ENCODE data around the gene MCF2. TPM values are rescaled to one million over a fixed set of nuclear protein-coding genes. Genes with fewer than 3 reads are reported as not detected.
A peak's percentile ranks its signal among the peaks of the same experiment; 100 is the strongest.

MCF2 gene
- total and polyA plus RNA-seq, 2 donors from 2014 or later: 0.85 to 2.2 TPM

GRCh38 chrX:139702658-139703057 lies 5.3 kb downstream of the MCF2 start:
- Histone ChIP-seq H3K4me3 (ENCODE audit: low read length in 3 of 3) (no peak overlapping the region), H3K4me1 (ENCODE audit: control insufficient read depth in 2 of 3, insufficient read depth in 2 of 3, low read depth in 1 of 3, low read length in 3 of 3) (no peaks in the 10 kb centered on the region), H3K27me3 (ENCODE audit: control insufficient read depth, insufficient read depth, low read length) (no peaks in the 10 kb centered on the region), H3K36me3 (ENCODE audit: control insufficient read depth in 2 of 3, insufficient read depth in 3 of 3, low read length in 3 of 3) (no peaks in the 10 kb centered on the region), H3K9ac (ENCODE audit: low read length in 3 of 3) (no peak overlapping the region), H3K9me3 (ENCODE audit: control insufficient read depth in 2 of 3, insufficient read depth in 1 of 3, low read length in 3 of 3) (no peaks in the 10 kb centered on the region), H3K27ac (ENCODE audit: low read depth in 2 of 2, low read length in 2 of 2) (no peak overlapping the region)
- FAIRE-seq (no peak), DNase-seq (no peak)
- intact Hi-C loops (cut with DNase I): no loop called here
- TF ChIP-seq CTCF (IDR thresholded peaks at IDR 0.05; ENCODE audit: borderline replicate concordance, extremely low read depth, insufficient read depth): no peak

- Histone ChIP-seq H3K27me3 (ENCODE audit: control insufficient read depth, insufficient read depth, low read length) (peaks cover 3% of the 10 kb centered on the region), H3K27ac (ENCODE audit: low read depth in 2 of 2, low read length in 2 of 2) (no peak overlapping the region), H3K9me3 (ENCODE audit: control insufficient read depth in 2 of 3, insufficient read depth in 1 of 3, low read length in 3 of 3) (no peaks in the 10 kb centered on the region), H3K36me3 (ENCODE audit: control insufficient read depth in 2 of 3, insufficient read depth in 3 of 3, low read length in 3 of 3) (no peaks in the 10 kb centered on the region), H3K4me3 (ENCODE audit: low read length in 3 of 3) (peak overlapping the region in 2 of 3 donors; percentile 48 to 52), H3K9ac (ENCODE audit: low read length in 3 of 3) (no peak overlapping the region), H3K4me1 (ENCODE audit: control insufficient read depth in 2 of 3, insufficient read depth in 2 of 3, low read depth in 1 of 3, low read length in 3 of 3) (no peaks in the 10 kb centered on the region)
- TF ChIP-seq CTCF (IDR thresholded peaks at IDR 0.05; ENCODE audit: borderline replicate concordance, extremely low read depth, insufficient read depth): no peak
- no peak for FAIRE-seq
- intact Hi-C loops (cut with DNase I): no loop called here
- no peak for DNase-seq
Measured at GRCh38 chrX:139692908-139693307, 15.1 kb downstream of the MCF2 start.

- no peaks in the 10 kb centered on the region for H3K9me3 ChIP-seq (ENCODE audit: control insufficient read depth in 2 of 3, insufficient read depth in 1 of 3, low read length in 3 of 3)
- DNase-seq: peak in 2 of 5 donors; percentile 10 to 12
- no peaks in the 10 kb centered on the region for H3K4me1 ChIP-seq (ENCODE audit: control insufficient read depth in 2 of 3, insufficient read depth in 2 of 3, low read depth in 1 of 3, low read length in 3 of 3)
- H3K9ac ChIP-seq (ENCODE audit: low read length in 3 of 3): no peak overlapping the region
- no peak for FAIRE-seq
- H3K27me3 ChIP-seq (ENCODE audit: control insufficient read depth, insufficient read depth, low read length): peaks cover 3% of the 10 kb centered on the region
- H3K27ac ChIP-seq (ENCODE audit: low read depth in 2 of 2, low read length in 2 of 2): no peak overlapping the region
- H3K36me3 ChIP-seq (ENCODE audit: control insufficient read depth in 2 of 3, insufficient read depth in 3 of 3, low read length in 3 of 3): no peaks in the 10 kb centered on the region
- intact Hi-C loops (cut with DNase I): no loop called here
- no peak for TF ChIP-seq CTCF (IDR thresholded peaks at IDR 0.05; ENCODE audit: borderline replicate concordance, extremely low read depth, insufficient read depth)
- peak overlapping the region in 2 of 3 donors; percentile 48 to 52 for H3K4me3 ChIP-seq (ENCODE audit: low read length in 3 of 3)
Measured at GRCh38 chrX:139692506-139692849, 15.5 kb downstream of the MCF2 start.

GRCh38 chrX:139691843-139692505 lies 16.0 kb downstream of the MCF2 start:
- H3K4me1 ChIP-seq (ENCODE audit: control insufficient read depth in 2 of 3, insufficient read depth in 2 of 3, low read depth in 1 of 3, low read length in 3 of 3): no peaks in the 10 kb centered on the region
- TF ChIP-seq CTCF (IDR thresholded peaks at IDR 0.05; ENCODE audit: borderline replicate concordance, extremely low read depth, insufficient read depth): no peak
- peak in 4 of 5 donors; percentile 10 to 69 (median 22) for DNase-seq
- intact Hi-C loops (cut with DNase I): no loop called here
- peak overlapping the region; percentile 30 to 55 (median 52) for H3K4me3 ChIP-seq (ENCODE audit: low read length in 3 of 3)
- H3K9ac ChIP-seq (ENCODE audit: low read length in 3 of 3): no peak overlapping the region
- no peaks in the 10 kb centered on the region for H3K36me3 ChIP-seq (ENCODE audit: control insufficient read depth in 2 of 3, insufficient read depth in 3 of 3, low read length in 3 of 3)
- H3K27ac ChIP-seq (ENCODE audit: low read depth in 2 of 2, low read length in 2 of 2): no peak overlapping the region
- H3K9me3 ChIP-seq (ENCODE audit: control insufficient read depth in 2 of 3, insufficient read depth in 1 of 3, low read length in 3 of 3): no peaks in the 10 kb centered on the region
- no peak for FAIRE-seq
- peaks cover 3% of the 10 kb centered on the region for H3K27me3 ChIP-seq (ENCODE audit: control insufficient read depth, insufficient read depth, low read length)
